Measurements from ENCODE around the gene CREB3L1.

The CREB3L1 gene

DNA sequence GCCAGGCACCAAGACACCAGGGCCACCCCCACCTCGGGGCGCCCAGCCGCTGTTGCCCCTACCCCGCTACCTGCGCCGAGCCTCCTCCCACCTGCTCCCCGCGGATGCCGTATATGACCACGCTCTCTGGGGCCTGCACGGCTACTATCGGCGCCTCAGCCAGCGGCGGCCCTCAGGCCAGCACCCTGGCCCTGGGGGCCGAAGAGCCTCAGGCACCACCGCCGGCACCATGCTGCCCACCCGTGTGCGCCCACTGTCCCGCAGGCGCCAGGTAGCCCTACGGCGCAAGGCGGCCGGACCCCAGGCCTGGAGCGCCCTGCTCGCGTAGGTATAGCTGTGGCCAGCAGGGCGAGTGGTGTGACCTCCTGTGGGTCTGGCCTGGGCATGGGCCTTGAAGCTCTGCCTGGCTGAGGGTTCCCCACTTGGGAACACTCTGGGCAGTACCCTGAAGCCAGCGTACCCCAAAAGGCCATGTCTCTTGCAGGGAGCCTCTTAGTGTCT is 89.2 kb downstream of the CREB3L1 start:
- no peak for DNase-seq (ENCODE audit: low read depth)

- DNase-seq (ENCODE audit: low read depth) = peak; percentile 41
These were observed 89.9 kb downstream of the CREB3L1 start for GRCh38 chr11:46367244-46367915.

- DNase-seq (ENCODE audit: low read depth) = no peak
These were observed 90.4 kb downstream of the CREB3L1 start for GRCh38 chr11:46367916-46368267.

- peak; percentile 55 for DNase-seq (ENCODE audit: low read depth)
These were observed 92.1 kb downstream of the CREB3L1 start for GRCh38 chr11:46369458-46370152.

DNA sequence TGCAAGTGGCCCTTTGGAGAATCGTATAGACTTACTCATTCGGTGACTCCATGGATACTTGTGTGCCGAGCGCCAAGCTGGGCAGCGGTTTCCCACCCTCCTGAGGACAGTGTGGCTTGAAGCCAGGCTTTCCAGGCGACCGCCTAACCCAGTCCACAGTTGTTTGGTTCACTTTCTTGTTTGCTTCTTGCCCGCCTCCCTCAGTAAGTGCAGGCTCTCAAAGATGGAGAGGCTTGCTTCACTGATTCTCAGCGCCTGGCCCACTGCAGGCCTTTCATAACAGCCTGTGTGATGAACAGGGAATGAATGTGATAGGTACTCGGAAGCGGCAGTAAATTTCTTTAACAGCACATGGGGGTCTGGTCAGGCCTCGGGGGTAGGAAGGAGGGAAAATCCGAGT is 92.8 kb downstream of the CREB3L1 start:
- no peak for DNase-seq (ENCODE audit: low read depth)
